H1 (cell line): Measurements from ENCODE around the gene NOSIP. TPM values are rescaled to one million over a fixed set of nuclear protein-coding genes. Genes with fewer than 3 reads are reported as not detected.

Experiments used
- CTCF ChIA-PET: fragments of 300-600 bp; sonication (Branson Sonifier 250); formaldehyde crosslinking; loops from one replicate; lab custom pipeline; 2021; ENCODE audit not compliant: partially characterized antibody; lab: Charles Lee
- POLR2A ChIA-PET: fragments of 300-600 bp; sonication (Branson Sonifier 250); formaldehyde crosslinking; loops from one replicate; lab custom pipeline; 2021; ENCODE audit warnings: inconsistent platforms; ENCODE audit not compliant: partially characterized antibody; lab: Charles Lee
- DNase-seq, 2 experiments: peaks; one replicate each; pipeline versions ENCODE4 v3.0.0 to v3.0.0-alpha.2; 2010 to 2022; ENCODE audit warnings: low spot score in 2 of 2, low read depth in 1 of 2, mixed read lengths in 1 of 2
- FAIRE-seq: peaks from 2 replicates; lab custom pipeline; 2011; peaks lifted over from hg19 to GRCh38; lab: Jason Lieb, UNC
- H2AFZ ChIP-seq: 2 replicates; pipeline ENCODE4 v1.8.1; 2012; ENCODE audit warnings: low read length, inconsistent platforms
- H2AK5ac ChIP-seq: 2 replicates; pipeline ENCODE4 v1.6.1; 2013; ENCODE audit warnings: low read depth, low read length
- H2BK120ac ChIP-seq: replicated peaks from 2 replicates; pipeline ENCODE3; 2013; ENCODE audit warnings: low read depth, low read length, inconsistent platforms
- H2BK12ac ChIP-seq: 2 replicates; pipeline ENCODE4 v1.6.1; 2013; ENCODE audit warnings: low read depth, low read length
- H2BK15ac ChIP-seq: 2 replicates; pipeline ENCODE4 v1.6.1; 2013; ENCODE audit warnings: low read length
- H2BK20ac ChIP-seq: 2 replicates; pipeline ENCODE4 v1.6.1; 2013; ENCODE audit warnings: low read length
- H2BK5ac ChIP-seq: 2 replicates; pipeline ENCODE4 v1.6.1; 2013; ENCODE audit warnings: low read depth, low read length
- H3K14ac ChIP-seq: 2 replicates; pipeline ENCODE4 v1.6.1; 2013; ENCODE audit warnings: inconsistent platforms; ENCODE audit not compliant: insufficient read length
- H3K18ac ChIP-seq: 2 replicates; pipeline ENCODE4 v1.6.1; 2013; ENCODE audit warnings: low read length; ENCODE audit errors: extremely low read depth
- H3K23ac ChIP-seq: 2 replicates; pipeline ENCODE4 v1.6.1; 2013; ENCODE audit warnings: inconsistent platforms; ENCODE audit not compliant: insufficient read length
- H3K23me2 ChIP-seq: 2 replicates; pipeline ENCODE4 v1.6.1; 2013; ENCODE audit warnings: low read depth, low read length
- H3K27ac ChIP-seq: 2 replicates; pipeline ENCODE4 v1.6.1; 2011; ENCODE audit warnings: low read depth, low read length, inconsistent platforms
- H3K27me3 ChIP-seq, 4 experiments: replicated peaks in 1 of 4; 1 replicate in 1 of 4; 2 replicates in 3 of 4; pipeline versions ENCODE4 v1.6.1 to v1.8.1; 2011 to 2013; ENCODE audit warnings: low read length in 3 of 4, mild to moderate bottlenecking in 3 of 4, inconsistent platforms in 2 of 4, mixed read lengths in 2 of 4, moderate library complexity in 1 of 4; ENCODE audit not compliant: control insufficient read depth in 3 of 4, insufficient read depth in 3 of 4; ENCODE audit errors: extremely low read depth in 1 of 4
- H3K36me3 ChIP-seq, 4 experiments: 2 replicates each; pipeline versions ENCODE4 v1.6.1 to v1.8.1; 2011 to 2013; ENCODE audit warnings: mild to moderate bottlenecking in 4 of 4, low read length in 3 of 4, moderate library complexity in 2 of 4, control low read depth in 1 of 4, inconsistent platforms in 1 of 4; ENCODE audit not compliant: insufficient read depth in 4 of 4, control insufficient read depth in 2 of 4
- H3K4ac ChIP-seq: replicated peaks from 2 replicates; pipeline ENCODE3; 2013; ENCODE audit warnings: low read length, low read depth, mixed read lengths, inconsistent platforms; ENCODE audit not compliant: insufficient read length
- H3K4me1 ChIP-seq, 4 experiments: replicated peaks in 1 of 4; 1 replicate in 1 of 4; 2 replicates in 3 of 4; pipeline versions ENCODE4 v1.6.1 to v1.8.1; 2011 to 2013; ENCODE audit warnings: low read length in 3 of 4, inconsistent platforms in 2 of 4, mixed read lengths in 1 of 4; ENCODE audit not compliant: insufficient read depth in 4 of 4, control insufficient read depth in 3 of 4
- H3K4me2 ChIP-seq, 2 experiments: 2 replicates each; pipeline versions ENCODE4 v1.6.1 to v1.8.1; 2011 to 2013; ENCODE audit warnings: low read depth in 2 of 2, low read length in 2 of 2, control low read depth in 1 of 2, inconsistent platforms in 1 of 2, mild to moderate bottlenecking in 1 of 2; ENCODE audit not compliant: insufficient read depth in 1 of 2
- H3K4me3 ChIP-seq, 4 experiments: fragments of 200-600, 300-600 bp in 1 of 4; sonication (generic), shearing (Covaris generic), sonication (Bioruptor Twin) in 1 of 4; 2 replicates each; pipeline versions ENCODE4 v1.5.1 to v1.8.1; 2011 to 2016; ENCODE audit warnings: low read length in 4 of 4, low read depth in 3 of 4, control low read depth in 2 of 4, inconsistent platforms in 2 of 4, mild to moderate bottlenecking in 2 of 4, mixed read lengths in 1 of 4, moderate library complexity in 1 of 4; ENCODE audit not compliant: insufficient read depth in 2 of 4; ENCODE audit errors: extremely low read depth in 1 of 4
- H3K56ac ChIP-seq: replicated peaks from 2 replicates; pipeline ENCODE3; 2013; ENCODE audit warnings: low read depth, mild to moderate bottlenecking, mixed read lengths, low read length, inconsistent platforms; ENCODE audit not compliant: insufficient read length
- H3K79me1 ChIP-seq: 2 replicates; pipeline ENCODE4 v1.6.1; 2013; ENCODE audit warnings: low read depth, low read length, control low read depth
- H3K79me2 ChIP-seq, 2 experiments: 2 replicates each; pipeline versions ENCODE4 v1.6.1 to v1.8.1; 2012 to 2013; ENCODE audit warnings: low read length in 2 of 2, mild to moderate bottlenecking in 2 of 2, inconsistent platforms in 1 of 2; ENCODE audit not compliant: insufficient read depth in 2 of 2, control insufficient read depth in 1 of 2
- H3K9ac ChIP-seq, 4 experiments: replicated peaks in 1 of 4; 1 replicate in 1 of 4; 2 replicates in 3 of 4; pipeline versions ENCODE4 v1.6.1 to v1.8.1; 2011 to 2013; ENCODE audit warnings: low read depth in 3 of 4, low read length in 3 of 4, control low read depth in 2 of 4, mild to moderate bottlenecking in 2 of 4, moderate library complexity in 2 of 4, inconsistent platforms in 1 of 4; ENCODE audit errors: extremely low read depth in 1 of 4
- H3K9me3 ChIP-seq, 2 experiments: 2 replicates each; pipeline versions ENCODE4 v1.6.1 to v1.8.1; 2012 to 2013; ENCODE audit warnings: mild to moderate bottlenecking in 2 of 2, moderate library complexity in 2 of 2, control low read depth in 1 of 2, inconsistent platforms in 1 of 2, low read depth in 1 of 2, low read length in 1 of 2, mixed read lengths in 1 of 2; ENCODE audit not compliant: insufficient read depth in 2 of 2
- H4K20me1 ChIP-seq, 2 experiments: replicated peaks in 1 of 2; 2 replicates each; pipeline versions ENCODE3 to v1.8.1; 2011 to 2013; ENCODE audit warnings: inconsistent platforms in 2 of 2, low read length in 2 of 2, mild to moderate bottlenecking in 1 of 2; ENCODE audit not compliant: insufficient read depth in 2 of 2, control insufficient read depth in 1 of 2
- H4K5ac ChIP-seq: 2 replicates; pipeline ENCODE4 v1.6.1; 2013; ENCODE audit warnings: low read length, low read depth, mixed read lengths, inconsistent platforms; ENCODE audit not compliant: insufficient read length
- H4K8ac ChIP-seq: 2 replicates; pipeline ENCODE4 v1.8.0; 2013; ENCODE audit warnings: mild to moderate bottlenecking, moderate library complexity, low read length, inconsistent platforms; ENCODE audit not compliant: insufficient read depth; ENCODE audit errors: extremely low read depth
- H4K91ac ChIP-seq: replicated peaks from 2 replicates; pipeline ENCODE3; 2013; ENCODE audit warnings: low read length, mixed read lengths, inconsistent platforms; ENCODE audit not compliant: insufficient read length
- BRCA1 ChIP-seq: IDR thresholded peaks from 2 replicates; pipeline ENCODE4 v1.6.1; 2012; ENCODE audit warnings: low read depth, low read length, improper control_type of control experiment
- CEBPB ChIP-seq: IDR thresholded peaks from 2 replicates; pipeline ENCODE4 v1.6.1; 2012; ENCODE audit warnings: low read depth, low read length
- CREB1 ChIP-seq: IDR thresholded peaks from 2 replicates; pipeline ENCODE4 v1.6.1; 2012; ENCODE audit warnings: inconsistent platforms
- EZH2 ChIP-seq: fragments of 200-600 bp; sonication (generic); IDR thresholded peaks from 2 replicates; pipeline ENCODE4 v1.7.1; 2012; ENCODE audit warnings: low read depth, mild to moderate bottlenecking, moderate library complexity, low read length, inconsistent platforms; ENCODE audit not compliant: severe bottlenecking
- GTF2F1 ChIP-seq: IDR thresholded peaks from 2 replicates; pipeline ENCODE4 v1.6.1; 2012; ENCODE audit warnings: low read depth, low read length, improper control_type of control experiment, borderline replicate concordance
- HDAC6 ChIP-seq: IDR thresholded peaks from one replicate; pipeline ENCODE4 v1.7.1; 2012; ENCODE audit warnings: low read depth, mild to moderate bottlenecking, inconsistent platforms, low read length, moderate library complexity
- JUN ChIP-seq: IDR thresholded peaks from 2 replicates; pipeline ENCODE4 v1.6.1; 2011; ENCODE audit warnings: low read depth, mild to moderate bottlenecking, improper control_type of control experiment, low read length
- RFX5 ChIP-seq: IDR thresholded peaks from 2 replicates; pipeline ENCODE4 v1.6.1; 2011; ENCODE audit warnings: low read depth, low read length, improper control_type of control experiment, borderline replicate concordance
- RXRA ChIP-seq: IDR thresholded peaks from 2 replicates; pipeline ENCODE4 v1.6.1; 2011; ENCODE audit warnings: low read depth, mild to moderate bottlenecking, low read length, moderate library complexity; ENCODE audit not compliant: insufficient read depth
- TAF1 ChIP-seq: IDR thresholded peaks from 2 replicates; pipeline ENCODE4 v1.6.1; 2011; ENCODE audit warnings: mild to moderate bottlenecking, low read depth, low read length
- TAF7 ChIP-seq: optimal IDR thresholded peaks from 2 replicates; pipeline ENCODE3; 2011; ENCODE audit warnings: low read depth, mild to moderate bottlenecking, inconsistent platforms, low read length, moderate library complexity, borderline replicate concordance
- WGBS, 2 experiments: shearing (Covaris generic) in 1 of 2; methylation state at CpG; one replicate each; pipeline versions ENCODE4 v1.1.6 to v1.1.7; 2013 to 2015; ENCODE audit warnings: low lambda C conversion rate in 2 of 2, mixed read lengths in 2 of 2, inconsistent platforms in 1 of 2, low coverage in 1 of 2, missing lambda C conversion rate in 1 of 2; ENCODE audit not compliant: insufficient replicate concordance in 2 of 2, insufficient coverage in 1 of 2, insufficient read length in 1 of 2; ENCODE audit errors: extremely low coverage in 1 of 2, missing lambda C conversion rate in 1 of 2; 5-methylcytosine and 5-hydroxymethylcytosine counted together
- polyA plus RNA-seq, 7 experiments: library from polyadenylated mRNA; depleted of rRNA in 3 of 7; stranded (reverse) in 5 of 7; unstranded in 2 of 7; fragments of >200 nt in 5 of 7; fragments of 200-250 nt in 2 of 7; gene quantifications; 1 replicate in 5 of 7; 2 replicates in 1 of 7; 4 replicates in 1 of 7; pipeline versions ENCODE4 v1.2.1 to v1.2.3, GENCODE V29; 2011 to 2013; ENCODE audit warnings: missing spikeins in 2 of 7, mixed read lengths in 2 of 7
- total RNA-seq: library from RNA; stranded (reverse); fragmentation: NEBNext Ultra II Directional; extraction: Animal tissue kit (Norgen Biotek cat#: 25700); gene quantifications from 2 replicates; pipeline ENCODE4 v1.2.1, GENCODE V29; 2021
- TF ChIP-seq, protein P1 (sequence below): IDR thresholded peaks from 2 replicates; pipeline ENCODE4 v1.6.1; 2011; ENCODE audit warnings: low read length, improper control_type of control experiment
- TF ChIP-seq, protein P2 (sequence below): IDR thresholded peaks from 2 replicates; pipeline ENCODE4 v1.6.1; 2011; ENCODE audit warnings: low read depth, mild to moderate bottlenecking, low read length; ENCODE audit not compliant: insufficient read depth

The NOSIP gene
- total and polyA plus RNA-seq, 2 of the 8 experiments (the other 6 are each of a cell fraction or from before 2014, with no cell fraction given), result 85.1 to 192 TPM

DNA sequence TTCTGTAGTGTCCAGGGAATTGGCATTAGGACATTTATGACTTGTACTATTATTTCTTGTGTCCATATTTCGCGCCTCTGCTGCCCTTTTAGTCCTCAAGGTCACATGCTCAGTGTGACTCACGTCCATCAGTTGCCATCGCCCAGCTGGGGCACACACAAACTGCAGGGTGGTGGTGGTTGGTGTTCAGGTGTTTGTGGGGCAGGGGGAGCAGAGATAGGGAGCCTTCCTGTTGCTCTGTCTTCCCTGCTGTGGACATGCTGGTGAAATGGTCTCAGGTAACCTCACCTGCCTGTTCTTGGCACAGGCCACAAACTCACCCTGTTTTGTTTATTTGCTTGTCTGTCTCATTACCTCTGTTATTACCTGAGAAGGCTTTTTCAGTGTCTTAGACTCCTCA lies 33.0 kb upstream of the NOSIP start:
- DNase-seq (no peak), FAIRE-seq (no peak)
- Histone ChIP-seq H3K36me3 (peaks cover 15 to 65% (median 37%) of the 10 kb centered on the region in 4 experiments), H3K79me2 (peaks cover 0 to 47% of the 10 kb centered on the region in 2 experiments; a peak in 2 of 4 replicates), H2BK5ac (no peak overlapping the region), H2BK15ac (no peak overlapping the region), H3K4me3 (no peak overlapping the region), H2BK120ac (no peak overlapping the region), H4K5ac (no peak overlapping the region), H3K9ac (no peak overlapping the region; a peak in 1 of 7 replicates), H3K9me3 (no peaks in the 10 kb centered on the region), H3K4ac (no peak overlapping the region), H3K27ac (no peak overlapping the region), H3K27me3 (no peaks in the 10 kb centered on the region), H4K91ac (no peak overlapping the region), H2BK12ac (no peak overlapping the region), H3K4me1 (no peaks in the 10 kb centered on the region), H3K14ac (no peak overlapping the region), H3K56ac (no peak overlapping the region), H4K8ac (no peak overlapping the region; the same call in 1 of the 2 replicates), H2BK20ac (no peak overlapping the region), H3K23ac (no peak overlapping the region), H3K79me1 (peaks cover 12% of the 10 kb centered on the region), H2AFZ (no peak overlapping the region), H3K18ac (no peak overlapping the region), H4K20me1 (peaks cover 17 to 26% of the 10 kb centered on the region in 2 experiments), H3K4me2 (no peak overlapping the region), H2AK5ac (no peak overlapping the region), H3K23me2 (no peaks in the 10 kb centered on the region)
- ChIA-PET CTCF (interaction anchor here (0.7 to 1.5 kb wide), 4 partner anchors 8 to 600 kb away, joined by 3 to 6 read pairs (median 3); no protein-coding TSS in a partner anchor), POLR2A (interaction anchor here (37.8 to 50.7 kb wide), 2 partner anchors 11 kb away, joined by 840 read pairs; partner anchors contain the start of genes PRR12, RRAS and SCAF1)
- 97% methylated on average over 4 of the region's 4 CpGs; no CpG with 5 or more reads in 1 of the 2 experiments for WGBS, 2 experiments
- no peak for TF ChIP-seq TAF7
- TF ChIP-seq GTF2F1, result no peak
- no peak for TF ChIP-seq HDAC6
- TF ChIP-seq, protein P1, sequence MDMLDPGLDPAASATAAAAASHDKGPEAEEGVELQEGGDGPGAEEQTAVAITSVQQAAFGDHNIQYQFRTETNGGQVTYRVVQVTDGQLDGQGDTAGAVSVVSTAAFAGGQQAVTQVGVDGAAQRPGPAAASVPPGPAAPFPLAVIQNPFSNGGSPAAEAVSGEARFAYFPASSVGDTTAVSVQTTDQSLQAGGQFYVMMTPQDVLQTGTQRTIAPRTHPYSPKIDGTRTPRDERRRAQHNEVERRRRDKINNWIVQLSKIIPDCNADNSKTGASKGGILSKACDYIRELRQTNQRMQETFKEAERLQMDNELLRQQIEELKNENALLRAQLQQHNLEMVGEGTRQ, result no peak
- no peak for TF ChIP-seq BRCA1
- TF ChIP-seq CEBPB, result no peak
- TF ChIP-seq RFX5, result no peak
- no peak for TF ChIP-seq EZH2
- no peak for TF ChIP-seq JUN
- TF ChIP-seq RXRA, result no peak
- TF ChIP-seq, protein P2, sequence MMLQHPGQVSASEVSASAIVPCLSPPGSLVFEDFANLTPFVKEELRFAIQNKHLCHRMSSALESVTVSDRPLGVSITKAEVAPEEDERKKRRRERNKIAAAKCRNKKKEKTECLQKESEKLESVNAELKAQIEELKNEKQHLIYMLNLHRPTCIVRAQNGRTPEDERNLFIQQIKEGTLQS, result no peak
- TF ChIP-seq CREB1, result no peak
- no peak for TF ChIP-seq TAF1
